Measurements from ENCODE around the gene STK24. TPM values are rescaled to one million over a fixed set of nuclear protein-coding genes. Genes with fewer than 3 reads are reported as not detected.
"Not testable (repeated sequence)": the region's sequence is repeated elsewhere in the genome, so short reads cannot be mapped to it uniquely, and the experiment has no call there.

Gene STK24
- total RNA-seq, result 10 to 100 TPM; 61.3 to 64.5 TPM
- polyA plus RNA-seq, result 10 to 100 TPM; 39.9 to 54.8 TPM
- long read RNA-seq, donor 1, full-length matches to known transcripts, result 1 of 25 reads
- long read RNA-seq, donor 1, partial matches to known transcripts, result 8 of 25 reads
- long read RNA-seq, donor 1, other reads (novel, unspliced or antisense), result 16 of 25 reads
- long read RNA-seq, donor 2, full-length matches to known transcripts, result 16 of 29 reads
- long read RNA-seq, donor 2, partial matches to known transcripts, result 4 of 29 reads
- long read RNA-seq, donor 2, other reads (novel, unspliced or antisense), result 9 of 29 reads

GRCh38 chr13:98576963-98577835 lies at the start of gene STK24:
Gene STK24, minus strand, starts transcription at chr13:98577107. Its CDS starts 321 bp downstream, at chr13:98576786.
- intact Hi-C loops (cut with DNase I), result loop anchor here (5.0 kb wide), 3 partner anchors 70 to 125 kb away; no protein-coding TSS in a partner anchor
- H3K4me1 ChIP-seq (ENCODE audit: control insufficient read depth in 1 of 2, insufficient read depth in 2 of 2, low read length in 2 of 2), result no peaks in the 10 kb centered on the region
- H3K36me3 ChIP-seq (ENCODE audit: control insufficient read depth in 1 of 2, insufficient read depth in 2 of 2, low read length in 1 of 2), result no peaks in the 10 kb centered on the region
- H3K4me3 ChIP-seq (ENCODE audit: low read length in 2 of 2), result peak within 1 kb of the TSS; percentile 93 to 95
- peak within 1 kb of the TSS; percentile 93 to 100 for H3K27ac ChIP-seq (ENCODE audit: low read depth in 1 of 2, low read length in 2 of 2)
- ATAC-seq (ENCODE audit: low FRiP score) (peak; percentile 88), DNase-seq (peak; percentile 79 to 89)
- 0 to 1% methylated on average over 55 to 103 of the region's 103 CpGs for WGBS, 2 donors
- H3K9me3 ChIP-seq (ENCODE audit: control insufficient read depth, low read length), result no peaks in the 10 kb centered on the region
- H3K27me3 ChIP-seq (ENCODE audit: control insufficient read depth in 1 of 2, insufficient read depth in 2 of 2, low read length in 1 of 2), result no peaks in the 10 kb centered on the region

GRCh38 chr13:98626298-98626935 lies 49.5 kb upstream of the STK24 start:
- intact Hi-C loops (cut with DNase I), result no loop called here
- 80% methylated on average over 1 of the region's 1 CpG; no CpG with 5 or more reads in 1 of the 2 donors for WGBS, 2 donors
- no peak overlapping the region for H3K4me3 ChIP-seq (ENCODE audit: low read length in 2 of 2)
- ATAC-seq (ENCODE audit: low FRiP score) (no peak), DNase-seq (no peak)
- H3K4me1 ChIP-seq (ENCODE audit: control insufficient read depth in 1 of 2, insufficient read depth in 2 of 2, low read length in 2 of 2), result no peaks in the 10 kb centered on the region
- no peaks in the 10 kb centered on the region for H3K36me3 ChIP-seq (ENCODE audit: control insufficient read depth in 1 of 2, insufficient read depth in 2 of 2, low read length in 1 of 2)
- no peaks in the 10 kb centered on the region for H3K27me3 ChIP-seq (ENCODE audit: control insufficient read depth in 1 of 2, insufficient read depth in 2 of 2, low read length in 1 of 2)
- no peaks in the 10 kb centered on the region for H3K9me3 ChIP-seq (ENCODE audit: control insufficient read depth, low read length)
- H3K27ac ChIP-seq (ENCODE audit: low read depth in 1 of 2, low read length in 2 of 2), result no peak overlapping the region

- H3K27ac ChIP-seq (ENCODE audit: low read depth in 1 of 2, low read length in 2 of 2); ATAC-seq (ENCODE audit: low FRiP score); H3K36me3 ChIP-seq (ENCODE audit: control insufficient read depth in 1 of 2, insufficient read depth in 2 of 2, low read length in 1 of 2); H3K4me3 ChIP-seq (ENCODE audit: low read length in 2 of 2); H3K27me3 ChIP-seq (ENCODE audit: control insufficient read depth in 1 of 2, insufficient read depth in 2 of 2, low read length in 1 of 2); H3K4me1 ChIP-seq (ENCODE audit: control insufficient read depth in 1 of 2, insufficient read depth in 2 of 2, low read length in 2 of 2); DNase-seq; H3K9me3 ChIP-seq (ENCODE audit: control insufficient read depth, low read length); intact Hi-C loops (cut with DNase I): not testable (repeated sequence)
- 93 to 96% methylated on average over 5 of the region's 5 CpGs for WGBS, 2 donors
These were observed 47.7 kb upstream of the STK24 start for GRCh38 chr13:98624589-98624988.

- Histone ChIP-seq H3K36me3 (ENCODE audit: control insufficient read depth in 1 of 2, insufficient read depth in 2 of 2, low read length in 1 of 2) (no peaks in the 10 kb centered on the region), H3K4me1 (ENCODE audit: control insufficient read depth in 1 of 2, insufficient read depth in 2 of 2, low read length in 2 of 2) (no peaks in the 10 kb centered on the region), H3K4me3 (ENCODE audit: low read length in 2 of 2) (no peak overlapping the region), H3K27me3 (ENCODE audit: control insufficient read depth in 1 of 2, insufficient read depth in 2 of 2, low read length in 1 of 2) (no peaks in the 10 kb centered on the region), H3K27ac (ENCODE audit: low read depth in 1 of 2, low read length in 2 of 2) (no peak overlapping the region), H3K9me3 (ENCODE audit: control insufficient read depth, low read length) (no peaks in the 10 kb centered on the region)
- intact Hi-C loops (cut with DNase I), result no loop called here
- WGBS, 2 donors, result 48 to 57% methylated on average over 6 of the region's 6 CpGs
- no peak for ATAC-seq (ENCODE audit: low FRiP score)
- DNase-seq, result no peak
These were observed 46.0 kb upstream of the STK24 start for GRCh38 chr13:98622931-98623331.

- H3K27ac ChIP-seq (ENCODE audit: low read depth in 1 of 2, low read length in 2 of 2), result no peak overlapping the region
- H3K4me3 ChIP-seq (ENCODE audit: low read length in 2 of 2), result no peak overlapping the region
- no peaks in the 10 kb centered on the region for H3K27me3 ChIP-seq (ENCODE audit: control insufficient read depth in 1 of 2, insufficient read depth in 2 of 2, low read length in 1 of 2)
- intact Hi-C loops (cut with DNase I), result no loop called here
- ATAC-seq (ENCODE audit: low FRiP score) (no peak), DNase-seq (no peak)
- H3K4me1 ChIP-seq (ENCODE audit: control insufficient read depth in 1 of 2, insufficient read depth in 2 of 2, low read length in 2 of 2), result no peaks in the 10 kb centered on the region
- WGBS, 2 donors, result 96 to 98% methylated on average over 3 of the region's 3 CpGs
- no peaks in the 10 kb centered on the region for H3K9me3 ChIP-seq (ENCODE audit: control insufficient read depth, low read length)
- no peaks in the 10 kb centered on the region for H3K36me3 ChIP-seq (ENCODE audit: control insufficient read depth in 1 of 2, insufficient read depth in 2 of 2, low read length in 1 of 2)
These were observed 42.6 kb upstream of the STK24 start for GRCh38 chr13:98619556-98619955.

GRCh38 chr13:98615595-98615994 lies 38.7 kb upstream of the STK24 start:
- H3K27ac ChIP-seq (ENCODE audit: low read depth in 1 of 2, low read length in 2 of 2); ATAC-seq (ENCODE audit: low FRiP score); DNase-seq; intact Hi-C loops (cut with DNase I); H3K9me3 ChIP-seq (ENCODE audit: control insufficient read depth, low read length); H3K36me3 ChIP-seq (ENCODE audit: control insufficient read depth in 1 of 2, insufficient read depth in 2 of 2, low read length in 1 of 2); H3K4me3 ChIP-seq (ENCODE audit: low read length in 2 of 2); H3K4me1 ChIP-seq (ENCODE audit: control insufficient read depth in 1 of 2, insufficient read depth in 2 of 2, low read length in 2 of 2); H3K27me3 ChIP-seq (ENCODE audit: control insufficient read depth in 1 of 2, insufficient read depth in 2 of 2, low read length in 1 of 2): not testable (repeated sequence)
- WGBS, 2 donors, result 91 to 98% methylated on average over 2 of the region's 2 CpGs

- H3K4me1 ChIP-seq (ENCODE audit: control insufficient read depth in 1 of 2, insufficient read depth in 2 of 2, low read length in 2 of 2), result no peaks in the 10 kb centered on the region
- intact Hi-C loops (cut with DNase I), result no loop called here
- H3K27ac ChIP-seq (ENCODE audit: low read depth in 1 of 2, low read length in 2 of 2), result no peak overlapping the region
- ATAC-seq (ENCODE audit: low FRiP score), result no peak
- no peaks in the 10 kb centered on the region for H3K27me3 ChIP-seq (ENCODE audit: control insufficient read depth in 1 of 2, insufficient read depth in 2 of 2, low read length in 1 of 2)
- no peaks in the 10 kb centered on the region for H3K9me3 ChIP-seq (ENCODE audit: control insufficient read depth, low read length)
- no peak overlapping the region for H3K4me3 ChIP-seq (ENCODE audit: low read length in 2 of 2)
- DNase-seq, result no peak
- no peaks in the 10 kb centered on the region for H3K36me3 ChIP-seq (ENCODE audit: control insufficient read depth in 1 of 2, insufficient read depth in 2 of 2, low read length in 1 of 2)
- WGBS, 2 donors, result 94 to 100% methylated on average over 1 of the region's 1 CpG
These were observed 36.7 kb upstream of the STK24 start for GRCh38 chr13:98613591-98613990.

- Histone ChIP-seq H3K4me1 (ENCODE audit: control insufficient read depth in 1 of 2, insufficient read depth in 2 of 2, low read length in 2 of 2) (no peaks in the 10 kb centered on the region), H3K27me3 (ENCODE audit: control insufficient read depth in 1 of 2, insufficient read depth in 2 of 2, low read length in 1 of 2) (no peaks in the 10 kb centered on the region), H3K27ac (ENCODE audit: low read depth in 1 of 2, low read length in 2 of 2) (no peak overlapping the region), H3K36me3 (ENCODE audit: control insufficient read depth in 1 of 2, insufficient read depth in 2 of 2, low read length in 1 of 2) (no peaks in the 10 kb centered on the region), H3K4me3 (ENCODE audit: low read length in 2 of 2) (no peak overlapping the region), H3K9me3 (ENCODE audit: control insufficient read depth, low read length) (no peaks in the 10 kb centered on the region)
- DNase-seq (no peak), ATAC-seq (ENCODE audit: low FRiP score) (no peak)
- WGBS, 2 donors, result 93 to 94% methylated on average over 5 of the region's 5 CpGs
- intact Hi-C loops (cut with DNase I), result no loop called here
These were observed 32.8 kb upstream of the STK24 start for GRCh38 chr13:98609756-98610155.

All from aorta (tissue), 5 donors.